Nephron progenitor cell (in vitro differentiated cells): ENCODE results near the gene ZMIZ1.

Experiments used
- DNase-seq: peaks from one replicate; pipeline ENCODE4 v3.0.0; 2021
- H3K27ac Mint-ChIP-seq: 2 replicates; pipeline ENCODE4 v1.8.0; 2021; ENCODE audit warnings: mild to moderate bottlenecking, moderate library complexity, mixed read lengths
- H3K27me3 Mint-ChIP-seq: 2 replicates; pipeline ENCODE4 v1.8.0; 2021; ENCODE audit warnings: mild to moderate bottlenecking, low read depth, mixed read lengths; ENCODE audit not compliant: poor library complexity
- H3K36me3 Mint-ChIP-seq: 2 replicates; pipeline ENCODE4 v1.8.0; 2021; ENCODE audit warnings: low read depth, mixed read lengths
- H3K4me1 Mint-ChIP-seq: 2 replicates; pipeline ENCODE4 v1.8.0; 2021; ENCODE audit warnings: mixed read lengths
- H3K4me3 Mint-ChIP-seq: 2 replicates; pipeline ENCODE4 v1.8.0; 2021; ENCODE audit warnings: mild to moderate bottlenecking, moderate library complexity, mixed read lengths
- H3K9me3 Mint-ChIP-seq: 2 replicates; pipeline ENCODE4 v1.8.0; 2021; ENCODE audit warnings: mild to moderate bottlenecking, moderate library complexity, mixed read lengths
- CTCF ChIP-seq: fragments of 200-600 bp; sonication (generic); IDR thresholded peaks from 2 replicates; pipeline ENCODE4 v1.5.0; 2021; ENCODE audit warnings: antibody characterized with exemption

ZMIZ1 gene

GRCh38 chr10:79130846-79131245 lies 62.1 kb downstream of the ZMIZ1 start:
- no peak for TF ChIP-seq CTCF
- Mint-ChIP-seq H3K36me3 (peaks cover 7% of the 10 kb centered on the region), H3K27me3 (no peaks in the 10 kb centered on the region), H3K4me1 (peaks cover 98% of the 10 kb centered on the region), H3K27ac (peak overlapping the region; percentile 54), H3K9me3 (no peaks in the 10 kb centered on the region), H3K4me3 (peak overlapping the region; percentile 42)
- no peak for DNase-seq

DNA sequence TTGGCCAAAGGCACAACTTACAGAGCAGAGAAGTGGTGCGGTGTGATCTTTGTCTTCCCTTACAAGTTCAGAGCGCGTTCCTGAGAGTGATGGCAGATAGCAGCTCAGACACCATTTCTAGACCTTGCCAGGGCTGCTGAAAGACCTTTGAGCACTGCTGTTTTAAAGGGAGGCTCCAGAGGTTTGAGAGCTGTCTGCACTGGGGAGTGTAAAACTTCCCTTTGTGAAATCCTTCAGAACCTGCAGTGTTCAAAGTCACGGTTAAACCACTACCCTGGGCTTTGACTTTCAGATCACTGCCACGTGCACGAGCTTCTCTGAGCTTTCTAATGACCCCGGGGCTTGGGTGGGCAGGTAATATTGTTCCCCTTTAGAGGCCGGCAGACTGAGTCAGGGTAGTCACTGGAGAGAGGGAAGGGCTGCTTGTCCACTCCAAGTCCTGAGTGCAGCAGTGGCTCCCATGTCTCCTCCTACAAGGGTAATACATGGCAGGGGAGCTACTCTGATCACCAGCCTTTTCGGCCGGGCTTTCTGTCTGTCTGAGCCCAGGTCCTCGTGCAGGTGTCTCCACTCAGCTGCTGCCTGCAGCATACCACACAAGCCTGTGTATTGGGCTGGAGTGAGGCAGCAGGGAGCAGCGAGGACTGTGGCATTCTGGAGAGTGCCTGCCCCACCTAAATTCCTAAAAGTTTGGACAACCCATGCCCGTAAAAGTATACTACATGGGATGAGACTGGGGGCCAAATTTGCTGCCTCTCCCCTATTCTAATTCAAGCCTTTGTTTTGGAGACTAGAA lies 63.3 kb downstream of the ZMIZ1 start:
- Mint-ChIP-seq H3K27me3 (no peaks in the 10 kb centered on the region), H3K27ac (peak overlapping the region; percentile 87), H3K36me3 (peaks cover 7% of the 10 kb centered on the region), H3K4me1 (peaks cover 99% of the 10 kb centered on the region), H3K4me3 (peak overlapping the region; percentile 54), H3K9me3 (no peaks in the 10 kb centered on the region)
- no peak for TF ChIP-seq CTCF
- DNase-seq = no peak

DNA sequence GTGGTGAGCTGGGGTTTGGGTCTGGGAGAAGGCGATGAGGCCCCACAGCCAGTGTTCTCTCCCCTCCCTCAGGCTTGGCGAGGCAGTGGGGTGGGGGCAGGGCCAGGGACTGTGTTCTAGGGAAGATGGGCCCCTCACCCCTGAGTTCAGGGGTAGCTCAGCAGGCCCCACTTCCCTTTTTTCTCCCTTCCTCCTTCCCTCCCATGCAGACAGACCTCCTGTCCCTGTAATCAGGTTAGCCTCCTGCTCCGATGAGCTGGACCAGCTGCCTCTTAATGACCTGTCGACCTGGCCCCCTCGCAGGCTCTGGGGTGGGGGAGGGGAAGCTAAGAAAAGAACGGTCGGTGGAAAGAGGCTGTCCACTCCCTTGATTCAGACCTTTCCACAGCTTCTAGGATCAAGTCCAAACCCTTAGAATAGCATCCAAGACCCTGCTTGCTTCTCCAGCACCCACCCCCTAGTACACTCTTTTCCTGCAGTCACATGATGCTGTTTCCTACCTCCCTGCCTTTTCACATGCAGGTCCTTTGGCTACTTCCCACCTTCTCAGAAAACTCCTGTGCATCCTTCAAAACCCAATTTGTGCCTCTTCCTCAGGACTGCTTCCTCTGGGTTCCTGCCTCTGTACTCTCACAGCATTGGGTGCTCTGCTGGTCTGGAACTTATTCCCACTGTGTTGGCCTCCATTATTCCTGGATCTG lies 64.1 kb downstream of the ZMIZ1 start:
- H3K36me3 Mint-ChIP-seq = peaks cover 7% of the 10 kb centered on the region
- H3K4me3 Mint-ChIP-seq = peak overlapping the region; percentile 54
- no peaks in the 10 kb centered on the region for H3K27me3 Mint-ChIP-seq
- H3K27ac Mint-ChIP-seq = peak overlapping the region; percentile 75
- TF ChIP-seq CTCF = no peak
- DNase-seq = peak; percentile 40
- H3K9me3 Mint-ChIP-seq = no peaks in the 10 kb centered on the region
- peaks cover 99% of the 10 kb centered on the region for H3K4me1 Mint-ChIP-seq

DNA sequence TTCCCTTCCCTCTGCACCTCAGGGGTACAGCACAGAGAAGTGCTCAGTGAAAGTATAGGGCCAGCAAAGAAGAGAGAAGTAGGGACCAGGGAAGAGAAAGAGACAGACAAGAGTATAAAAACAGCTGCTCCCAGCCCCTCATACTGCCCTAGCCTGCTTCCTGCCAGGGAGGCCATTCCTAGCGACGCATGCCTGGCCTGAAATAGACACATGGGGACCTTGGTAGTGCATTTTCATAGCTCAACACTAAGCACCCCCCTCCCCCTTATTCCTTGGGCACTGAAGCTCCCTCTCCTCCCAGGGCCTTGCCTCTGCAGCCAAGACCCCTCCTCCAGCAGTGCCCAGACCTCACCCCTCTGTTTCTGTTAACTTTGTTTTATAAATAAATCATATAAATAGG lies 64.7 kb downstream of the ZMIZ1 start:
- Mint-ChIP-seq H3K9me3 (no peaks in the 10 kb centered on the region), H3K4me1 (peaks cover 99% of the 10 kb centered on the region), H3K36me3 (peaks cover 7% of the 10 kb centered on the region), H3K27me3 (no peaks in the 10 kb centered on the region), H3K4me3 (peak overlapping the region; percentile 54), H3K27ac (peak overlapping the region; percentile 75)
- no peak for DNase-seq
- no peak for TF ChIP-seq CTCF

GRCh38 chr10:79135790-79136189 lies 67.0 kb downstream of the ZMIZ1 start:
- Mint-ChIP-seq H3K36me3 (peaks cover 10% of the 10 kb centered on the region), H3K27me3 (no peaks in the 10 kb centered on the region), H3K9me3 (no peaks in the 10 kb centered on the region), H3K4me1 (peaks cover 99% of the 10 kb centered on the region), H3K4me3 (no peak overlapping the region), H3K27ac (peak overlapping the region; percentile 93)
- no peak for TF ChIP-seq CTCF
- DNase-seq = no peak
